ENCODE measurements around the gene SKI. TPM values are rescaled to one million over a fixed set of nuclear protein-coding genes. Genes with fewer than 3 reads are reported as not detected.
A peak's percentile ranks its signal among the peaks of the same experiment; 100 is the strongest.

SKI gene
- total and polyA plus RNA-seq, 9 of the 15 experiments (the other 6 are each of a cell fraction or from before 2014, with no cell fraction given) = 0.10 to 60.5 (median 4.6) TPM

DNA sequence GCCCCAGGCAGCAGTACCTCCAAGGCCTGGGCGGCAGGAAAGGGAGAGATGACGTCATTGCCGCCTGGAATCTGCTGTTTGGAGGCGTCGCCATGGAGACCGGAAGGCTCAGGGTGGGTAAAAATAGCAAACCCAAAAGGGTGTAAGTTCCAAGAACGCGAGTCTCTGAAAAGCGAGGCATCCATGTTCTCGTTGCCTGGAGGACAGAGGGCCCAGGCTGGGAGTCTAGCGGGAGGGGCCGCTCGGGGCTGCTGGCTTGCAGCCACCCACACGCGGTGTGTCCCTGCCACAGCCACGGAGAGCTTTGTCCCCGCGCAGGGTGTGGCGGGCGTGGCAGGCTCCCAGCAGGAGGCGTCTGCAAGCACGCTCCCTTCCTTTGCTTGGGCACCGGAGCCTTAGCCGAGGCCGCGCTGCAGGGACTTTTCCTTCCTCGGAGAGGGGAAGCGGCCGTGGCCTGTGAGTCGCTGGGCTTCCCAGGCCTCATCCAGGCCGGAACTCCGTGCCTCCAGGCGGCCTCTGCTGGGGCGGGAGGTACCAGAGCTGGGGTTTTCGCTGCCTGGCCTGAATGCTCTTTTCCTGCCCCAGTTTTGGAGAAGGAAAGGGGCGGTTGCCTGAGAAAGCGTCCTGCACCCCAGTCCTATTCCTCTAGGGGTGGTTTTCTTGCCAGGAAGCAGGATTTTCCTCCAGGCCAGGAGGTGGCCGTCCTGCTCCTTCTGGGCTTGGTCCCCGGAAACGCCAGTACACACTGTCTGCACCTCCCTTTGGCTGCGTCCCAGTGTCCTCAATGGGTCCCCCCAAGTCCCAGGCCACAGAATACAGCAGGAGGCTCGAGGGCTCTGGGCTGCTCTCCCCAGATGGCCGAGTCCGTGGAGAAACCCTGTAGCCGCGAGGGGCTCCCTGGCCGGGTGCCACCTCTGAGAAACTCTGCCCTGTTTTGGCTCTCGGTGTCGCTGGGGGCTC, 15.3 kb upstream of the SKI start (continued):
- TF ChIP-seq, protein P1, sequence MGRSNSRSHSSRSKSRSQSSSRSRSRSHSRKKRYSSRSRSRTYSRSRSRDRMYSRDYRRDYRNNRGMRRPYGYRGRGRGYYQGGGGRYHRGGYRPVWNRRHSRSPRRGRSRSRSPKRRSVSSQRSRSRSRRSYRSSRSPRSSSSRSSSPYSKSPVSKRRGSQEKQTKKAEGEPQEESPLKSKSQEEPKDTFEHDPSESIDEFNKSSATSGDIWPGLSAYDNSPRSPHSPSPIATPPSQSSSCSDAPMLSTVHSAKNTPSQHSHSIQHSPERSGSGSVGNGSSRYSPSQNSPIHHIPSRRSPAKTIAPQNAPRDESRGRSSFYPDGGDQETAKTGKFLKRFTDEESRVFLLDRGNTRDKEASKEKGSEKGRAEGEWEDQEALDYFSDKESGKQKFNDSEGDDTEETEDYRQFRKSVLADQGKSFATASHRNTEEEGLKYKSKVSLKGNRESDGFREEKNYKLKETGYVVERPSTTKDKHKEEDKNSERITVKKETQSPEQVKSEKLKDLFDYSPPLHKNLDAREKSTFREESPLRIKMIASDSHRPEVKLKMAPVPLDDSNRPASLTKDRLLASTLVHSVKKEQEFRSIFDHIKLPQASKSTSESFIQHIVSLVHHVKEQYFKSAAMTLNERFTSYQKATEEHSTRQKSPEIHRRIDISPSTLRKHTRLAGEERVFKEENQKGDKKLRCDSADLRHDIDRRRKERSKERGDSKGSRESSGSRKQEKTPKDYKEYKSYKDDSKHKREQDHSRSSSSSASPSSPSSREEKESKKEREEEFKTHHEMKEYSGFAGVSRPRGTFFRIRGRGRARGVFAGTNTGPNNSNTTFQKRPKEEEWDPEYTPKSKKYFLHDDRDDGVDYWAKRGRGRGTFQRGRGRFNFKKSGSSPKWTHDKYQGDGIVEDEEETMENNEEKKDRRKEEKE (IDR thresholded peaks at IDR 0.05; ENCODE audit: borderline replicate concordance in 1 of 2, control insufficient read depth in 1 of 2, low read depth in 2 of 2, low read length in 1 of 2) = no peak
- TF ChIP-seq NCOA6 (IDR thresholded peaks at IDR 0.05) = no peak
- TF ChIP-seq GTF2A2 (tag; IDR thresholded peaks at IDR 0.05) = no peak
- no peak for TF ChIP-seq TSHZ1 (CRISPR knock-in tag; IDR thresholded peaks at IDR 0.05)
- TF ChIP-seq, protein P2, sequence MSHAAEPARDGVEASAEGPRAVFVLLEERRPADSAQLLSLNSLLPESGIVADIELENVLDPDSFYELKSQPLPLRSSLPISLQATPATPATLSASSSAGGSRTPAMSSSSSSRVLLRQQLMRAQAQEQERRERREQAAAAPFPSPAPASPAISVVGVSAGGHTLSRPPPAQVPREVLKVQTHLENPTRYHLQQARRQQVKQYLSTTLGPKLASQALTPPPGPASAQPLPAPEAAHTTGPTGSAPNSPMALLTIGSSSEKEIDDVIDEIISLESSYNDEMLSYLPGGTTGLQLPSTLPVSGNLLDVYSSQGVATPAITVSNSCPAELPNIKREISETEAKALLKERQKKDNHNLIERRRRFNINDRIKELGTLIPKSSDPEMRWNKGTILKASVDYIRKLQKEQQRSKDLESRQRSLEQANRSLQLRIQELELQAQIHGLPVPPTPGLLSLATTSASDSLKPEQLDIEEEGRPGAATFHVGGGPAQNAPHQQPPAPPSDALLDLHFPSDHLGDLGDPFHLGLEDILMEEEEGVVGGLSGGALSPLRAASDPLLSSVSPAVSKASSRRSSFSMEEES (CRISPR knock-in tag; IDR thresholded peaks at IDR 0.05) = no peak
- no peak for TF ChIP-seq ZNF408 (CRISPR knock-in tag; IDR thresholded peaks at IDR 0.05; ENCODE audit: low read depth)
- TF ChIP-seq SP2 (IDR thresholded peaks at IDR 0.05; ENCODE audit: extremely low read depth, low read depth, low read length, poor library complexity, severe bottlenecking) = no peak
- TF ChIP-seq, protein P3, sequence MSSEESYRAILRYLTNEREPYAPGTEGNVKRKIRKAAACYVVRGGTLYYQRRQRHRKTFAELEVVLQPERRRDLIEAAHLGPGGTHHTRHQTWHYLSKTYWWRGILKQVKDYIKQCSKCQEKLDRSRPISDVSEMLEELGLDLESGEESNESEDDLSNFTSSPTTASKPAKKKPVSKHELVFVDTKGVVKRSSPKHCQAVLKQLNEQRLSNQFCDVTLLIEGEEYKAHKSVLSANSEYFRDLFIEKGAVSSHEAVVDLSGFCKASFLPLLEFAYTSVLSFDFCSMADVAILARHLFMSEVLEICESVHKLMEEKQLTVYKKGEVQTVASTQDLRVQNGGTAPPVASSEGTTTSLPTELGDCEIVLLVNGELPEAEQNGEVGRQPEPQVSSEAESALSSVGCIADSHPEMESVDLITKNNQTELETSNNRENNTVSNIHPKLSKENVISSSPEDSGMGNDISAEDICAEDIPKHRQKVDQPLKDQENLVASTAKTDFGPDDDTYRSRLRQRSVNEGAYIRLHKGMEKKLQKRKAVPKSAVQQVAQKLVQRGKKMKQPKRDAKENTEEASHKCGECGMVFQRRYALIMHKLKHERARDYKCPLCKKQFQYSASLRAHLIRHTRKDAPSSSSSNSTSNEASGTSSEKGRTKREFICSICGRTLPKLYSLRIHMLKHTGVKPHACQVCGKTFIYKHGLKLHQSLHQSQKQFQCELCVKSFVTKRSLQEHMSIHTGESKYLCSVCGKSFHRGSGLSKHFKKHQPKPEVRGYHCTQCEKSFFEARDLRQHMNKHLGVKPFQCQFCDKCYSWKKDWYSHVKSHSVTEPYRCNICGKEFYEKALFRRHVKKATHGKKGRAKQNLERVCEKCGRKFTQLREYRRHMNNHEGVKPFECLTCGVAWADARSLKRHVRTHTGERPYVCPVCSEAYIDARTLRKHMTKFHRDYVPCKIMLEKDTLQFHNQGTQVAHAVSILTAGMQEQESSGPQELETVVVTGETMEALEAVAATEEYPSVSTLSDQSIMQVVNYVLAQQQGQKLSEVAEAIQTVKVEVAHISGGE (CRISPR knock-in tag; IDR thresholded peaks at IDR 0.05) = peak in 1 of 3 experiments; percentile 50; a peak in 1 of 6 replicates
- no peak for TF ChIP-seq TCF7L2 (IDR thresholded peaks at IDR 0.05; ENCODE audit: low read depth, low read length)
- no peak for TF ChIP-seq DMBX1 (CRISPR knock-in tag; IDR thresholded peaks at IDR 0.05; ENCODE audit: borderline replicate concordance)
- TF ChIP-seq SNIP1 (IDR thresholded peaks at IDR 0.05; ENCODE audit: low read depth) = no peak
- TF ChIP-seq SRSF7 (optimal IDR thresholded peaks at IDR 0.05; ENCODE audit: low read depth, low read length) = no peak
- TF ChIP-seq ZC3H8 (IDR thresholded peaks at IDR 0.05) = no peak

Data from K562 (cell line).